Suppressor macrophage treated with lipopolysaccharide for 4 hours (primary cell): Measurements from ENCODE around the gene PRRC2A.
A peak's percentile ranks its signal among the peaks of the same experiment; 100 is the strongest.

Source experiments
- DNase-seq: peaks from one replicate; pipeline ENCODE4 v3.0.0-alpha.2; 2020

PRRC2A gene

GRCh38 chr6:31620586-31621319 is at the start of gene PRRC2A:
Gene PRRC2A (plus strand): TSS chr6:31620715. CDS start chr6:31622790, 2,075 bp downstream.
- DNase-seq: no peak

- no peak for DNase-seq
Measured at GRCh38 chr6:31572041-31572911, 48.2 kb upstream of the PRRC2A start, which contains the start of gene LTA. Gene LTA (plus strand): TSS chr6:31572289. CDS start chr6:31572743, 454 bp downstream.

GRCh38 chr6:31573239-31574105 is 47.0 kb upstream of the PRRC2A start:
- DNase-seq: no peak

- DNase-seq: peak; percentile 63
Measured at GRCh38 chr6:31574106-31575061, 46.1 kb upstream of the PRRC2A start.

- DNase-seq: peak; percentile 97
Measured at GRCh38 chr6:31575335-31575901, 45.1 kb upstream of the PRRC2A start, which contains the start of gene TNF. Gene TNF (plus strand): TSS chr6:31575565. CDS start chr6:31575742, 177 bp downstream.

GRCh38 chr6:31575952-31576685 is 44.4 kb upstream of the PRRC2A start:
- DNase-seq: no peak

- DNase-seq: no peak
Measured at GRCh38 chr6:31576897-31577578, 43.5 kb upstream of the PRRC2A start.

- no peak for DNase-seq
Measured at GRCh38 chr6:31577579-31577966, 42.9 kb upstream of the PRRC2A start.

GRCh38 chr6:31578184-31579118 is 42.1 kb upstream of the PRRC2A start:
- DNase-seq: no peak

- no peak for DNase-seq
Measured at GRCh38 chr6:31579119-31579505, 41.4 kb upstream of the PRRC2A start.

- no peak for DNase-seq
Measured at GRCh38 chr6:31579546-31580437, 40.7 kb upstream of the PRRC2A start.

GRCh38 chr6:31580438-31580740 is 40.1 kb upstream of the PRRC2A start:
- no peak for DNase-seq

GRCh38 chr6:31580807-31581433 is 39.6 kb upstream of the PRRC2A start:
- DNase-seq: peak; percentile 87

GRCh38 chr6:31581434-31582229 is 38.9 kb upstream of the PRRC2A start:
- DNase-seq: no peak

GRCh38 chr6:31582230-31582643 is 38.3 kb upstream of the PRRC2A start, which contains the start of gene LTB:
Gene LTB (minus strand): TSS chr6:31582424. CDS start chr6:31582417, 7 bp downstream.
- DNase-seq: no peak

GRCh38 chr6:31585491-31585890 is 35.0 kb upstream of the PRRC2A start:
- no peak for DNase-seq
